BLaER1 treated with 17β-estradiol and CSF1 and Interleukin-3, amounts not matched to agents 10 nM and 100 nM (cell line): Measurements from ENCODE around the gene TMEM131.
"Not testable (repeated sequence)": the region's sequence is repeated elsewhere in the genome, so short reads cannot be mapped to it uniquely, and the experiment has no call there.

Experiments
- H3K27ac ChIP-seq, 11 experiments: shearing (Covaris generic); formaldehyde crosslinking; 2 replicates each; pipeline ENCODE4 v1.8.1; 2022
- H3K27me3 ChIP-seq, 11 experiments: shearing (Covaris generic); formaldehyde crosslinking; 2 replicates each; pipeline ENCODE4 v1.8.1; 2022
- H3K36me3 ChIP-seq, 11 experiments: shearing (Covaris generic); formaldehyde crosslinking; 2 replicates each; pipeline ENCODE4 v1.8.1; 2022
- H3K4me1 ChIP-seq, 10 experiments: shearing (Covaris generic); formaldehyde crosslinking; 2 replicates each; pipeline ENCODE4 v1.8.1; 2022
- H3K4me2 ChIP-seq, 11 experiments: shearing (Covaris generic); formaldehyde crosslinking; 2 replicates each; pipeline ENCODE4 v1.8.1; 2022
- H3K4me3 ChIP-seq, 10 experiments: shearing (Covaris generic); formaldehyde crosslinking; 2 replicates each; pipeline ENCODE4 v1.8.1; 2022
- H3K9ac ChIP-seq, 11 experiments: shearing (Covaris generic); formaldehyde crosslinking; 2 replicates each; pipeline ENCODE4 v1.8.1; 2022
- H3K9me3 ChIP-seq, 11 experiments: shearing (Covaris generic); formaldehyde crosslinking; replicated peaks in 1 of 11; 2 replicates each; pipeline ENCODE4 v1.8.1; 2022
- H4K20me1 ChIP-seq, 11 experiments: shearing (Covaris generic); formaldehyde crosslinking; 2 replicates each; pipeline ENCODE4 v1.8.1; 2022
- Cebpa-rat ChIP-seq, 11 experiments: shearing (Covaris generic); IDR thresholded peaks; 2 replicates each; pipeline ENCODE4 v1.8.1; 2022

Gene TMEM131

GRCh38 chr2:97965116-97965515, 30.6 kb downstream of the TMEM131 start:
- H3K9me3 ChIP-seq: peaks cover 0 to 23% (median 19%) of the 10 kb centered on the region in 11 experiments; a peak in 16 of 22 replicates
- no peak for TF ChIP-seq Cebpa-rat (IDR thresholded peaks at IDR 0.05)
- peaks cover 0 to 25% (median 9%) of the 10 kb centered on the region in 10 experiments; a peak in 12 of 20 replicates for H3K4me1 ChIP-seq
- H4K20me1 ChIP-seq: peaks cover 25 to 95% (median 62%) of the 10 kb centered on the region in 11 experiments; a peak in 18 of 22 replicates
- H3K4me3 ChIP-seq: no peak overlapping the region
- H3K36me3 ChIP-seq: peaks cover 0 to 9% (median 3%) of the 10 kb centered on the region in 11 experiments; a peak in 5 of 22 replicates
- H3K27ac ChIP-seq: no peak overlapping the region
- H3K9ac ChIP-seq: no peak overlapping the region
- H3K4me2 ChIP-seq: no peak overlapping the region
- H3K27me3 ChIP-seq: no peaks in the 10 kb centered on the region

GRCh38 chr2:97963880-97964279, 31.9 kb downstream of the TMEM131 start:
- Histone ChIP-seq H3K4me1 (peaks cover 0 to 20% (median 6%) of the 10 kb centered on the region in 10 experiments; a peak in 10 of 20 replicates), H3K27me3 (no peaks in the 10 kb centered on the region), H3K4me3 (no peak overlapping the region), H3K27ac (no peak overlapping the region), H4K20me1 (peaks cover 27 to 95% (median 60%) of the 10 kb centered on the region in 11 experiments; a peak in 18 of 22 replicates), H3K4me2 (0 out of 22 replicates have a peak overlapping the region, but pooled peaks of 1 of the 11 experiments have one; percentile 2), H3K36me3 (peaks cover 0 to 8% (median 0%) of the 10 kb centered on the region in 11 experiments; a peak in 3 of 22 replicates), H3K9me3 (peaks cover 0 to 23% (median 19%) of the 10 kb centered on the region in 11 experiments; a peak in 16 of 22 replicates), H3K9ac (no peak overlapping the region)
- no peak for TF ChIP-seq Cebpa-rat (IDR thresholded peaks at IDR 0.05)

- H3K4me1 ChIP-seq: peaks cover 4 to 22% (median 10%) of the 10 kb centered on the region in 10 experiments; a peak in 15 of 20 replicates
- no peak overlapping the region for H3K4me3 ChIP-seq
- H3K4me2 ChIP-seq: no peak overlapping the region
- no peak overlapping the region for H3K9ac ChIP-seq
- no peaks in the 10 kb centered on the region for H3K27me3 ChIP-seq
- peaks cover 33 to 95% (median 61%) of the 10 kb centered on the region in 11 experiments; a peak in 17 of 22 replicates for H4K20me1 ChIP-seq
- H3K36me3 ChIP-seq: peaks cover 0 to 5% (median 0%) of the 10 kb centered on the region in 11 experiments; a peak in 3 of 22 replicates
- H3K27ac ChIP-seq: no peak overlapping the region
- H3K9me3 ChIP-seq: peaks cover 0 to 23% (median 19%) of the 10 kb centered on the region in 11 experiments; a peak in 16 of 22 replicates
- no peak for TF ChIP-seq Cebpa-rat (IDR thresholded peaks at IDR 0.05)
Measured at GRCh38 chr2:97963079-97963406, 32.7 kb downstream of the TMEM131 start.

GRCh38 chr2:97961534-97961933, 34.2 kb downstream of the TMEM131 start:
- H3K4me1 ChIP-seq: peaks cover 8 to 24% (median 13%) of the 10 kb centered on the region in 10 experiments; a peak in 14 of 20 replicates
- H3K27ac ChIP-seq: no peak overlapping the region
- H4K20me1 ChIP-seq: peaks cover 21 to 95% (median 56%) of the 10 kb centered on the region in 11 experiments; a peak in 17 of 22 replicates
- no peak overlapping the region for H3K4me2 ChIP-seq
- TF ChIP-seq Cebpa-rat (IDR thresholded peaks at IDR 0.05): no peak
- H3K4me3 ChIP-seq: no peak overlapping the region
- H3K9ac ChIP-seq: no peak overlapping the region
- no peaks in the 10 kb centered on the region for H3K27me3 ChIP-seq
- H3K9me3 ChIP-seq: peaks cover 0 to 23% (median 19%) of the 10 kb centered on the region in 11 experiments; a peak in 16 of 22 replicates
- peaks cover 0 to 5% (median 0%) of the 10 kb centered on the region in 11 experiments; a peak in 3 of 22 replicates for H3K36me3 ChIP-seq

GRCh38 chr2:97958184-97958583, 37.6 kb downstream of the TMEM131 start:
- Histone ChIP-seq H3K4me1 (peaks cover 8 to 19% (median 13%) of the 10 kb centered on the region in 10 experiments; a peak in 14 of 20 replicates), H3K9ac (no peak overlapping the region), H3K36me3 (peaks cover 0 to 5% (median 0%) of the 10 kb centered on the region in 11 experiments; a peak in 3 of 22 replicates), H3K27ac (no peak overlapping the region), H3K9me3 (peaks cover 0 to 35% (median 16%) of the 10 kb centered on the region in 11 experiments; a peak in 18 of 22 replicates), H3K4me2 (peak overlapping the region in 4 of 11 experiments; percentile 1 to 14 (median 4); a peak in 2 of 22 replicates), H3K27me3 (no peaks in the 10 kb centered on the region), H3K4me3 (no peak overlapping the region), H4K20me1 (peaks cover 10 to 93% (median 31%) of the 10 kb centered on the region in 11 experiments; a peak in 14 of 22 replicates)
- TF ChIP-seq Cebpa-rat (IDR thresholded peaks at IDR 0.05): no peak

GRCh38 chr2:97957432-97958183, 38.1 kb downstream of the TMEM131 start:
- no peak overlapping the region for H3K27ac ChIP-seq
- H3K4me1 ChIP-seq: peaks cover 8 to 19% (median 13%) of the 10 kb centered on the region in 10 experiments; a peak in 14 of 20 replicates
- H3K4me2 ChIP-seq: peak overlapping the region in 4 of 11 experiments; percentile 1 to 14 (median 4); a peak in 3 of 22 replicates

GRCh38 chr2:97956753-97957152, 39.0 kb downstream of the TMEM131 start:
- H3K4me3 ChIP-seq, H3K9ac ChIP-seq, H3K4me2 ChIP-seq, H3K27ac ChIP-seq, H3K27me3 ChIP-seq, H3K36me3 ChIP-seq: not testable (repeated sequence)
- H3K4me1 ChIP-seq: peaks cover 8 to 19% (median 13%) of the 10 kb centered on the region in 10 experiments; a peak in 14 of 20 replicates
- peaks cover 0 to 34% (median 8%) of the 10 kb centered on the region in 11 experiments; a peak in 16 of 22 replicates for H3K9me3 ChIP-seq
- peaks cover 10 to 94% (median 41%) of the 10 kb centered on the region in 11 experiments; a peak in 14 of 22 replicates for H4K20me1 ChIP-seq

More at GRCh38 chr2:97957432-97958183, 38.1 kb downstream of the TMEM131 start:
- Histone ChIP-seq H3K4me3 (no peak overlapping the region), H3K36me3 (peaks cover 0 to 5% (median 0%) of the 10 kb centered on the region in 11 experiments; a peak in 2 of 22 replicates), H4K20me1 (peaks cover 10 to 93% (median 36%) of the 10 kb centered on the region in 11 experiments; a peak in 14 of 22 replicates), H3K9me3 (peaks cover 0 to 35% (median 13%) of the 10 kb centered on the region in 11 experiments; a peak in 18 of 22 replicates), H3K27me3 (no peaks in the 10 kb centered on the region), H3K9ac (no peak overlapping the region)
- TF ChIP-seq Cebpa-rat (IDR thresholded peaks at IDR 0.05): no peak

GRCh38 chr2:97953853-97954252, 41.9 kb downstream of the TMEM131 start:
- peaks cover 14 to 98% (median 42%) of the 10 kb centered on the region in 11 experiments; a peak in 15 of 22 replicates for H4K20me1 ChIP-seq

More at GRCh38 chr2:97953853-97954252, 41.9 kb downstream of the TMEM131 start:
- no peak overlapping the region for H3K9ac ChIP-seq
- H3K4me1 ChIP-seq: peaks cover 8 to 45% (median 14%) of the 10 kb centered on the region in 10 experiments; a peak in 15 of 20 replicates
- no peak overlapping the region for H3K27ac ChIP-seq
- no peak overlapping the region for H3K4me3 ChIP-seq
- TF ChIP-seq Cebpa-rat (IDR thresholded peaks at IDR 0.05): no peak
- no peak overlapping the region for H3K4me2 ChIP-seq
- peaks cover 0 to 35% (median 16%) of the 10 kb centered on the region in 11 experiments; a peak in 15 of 22 replicates for H3K9me3 ChIP-seq
- H3K36me3 ChIP-seq: peaks cover 0 to 12% (median 1%) of the 10 kb centered on the region in 11 experiments; a peak in 5 of 22 replicates
- no peaks in the 10 kb centered on the region for H3K27me3 ChIP-seq
